ENCODE measurements around the gene PANX1.
"Not testable (repeated sequence)": the region's sequence is repeated elsewhere in the genome, so short reads cannot be mapped to it uniquely, and the experiment has no call there.

The PANX1 gene

DNA sequence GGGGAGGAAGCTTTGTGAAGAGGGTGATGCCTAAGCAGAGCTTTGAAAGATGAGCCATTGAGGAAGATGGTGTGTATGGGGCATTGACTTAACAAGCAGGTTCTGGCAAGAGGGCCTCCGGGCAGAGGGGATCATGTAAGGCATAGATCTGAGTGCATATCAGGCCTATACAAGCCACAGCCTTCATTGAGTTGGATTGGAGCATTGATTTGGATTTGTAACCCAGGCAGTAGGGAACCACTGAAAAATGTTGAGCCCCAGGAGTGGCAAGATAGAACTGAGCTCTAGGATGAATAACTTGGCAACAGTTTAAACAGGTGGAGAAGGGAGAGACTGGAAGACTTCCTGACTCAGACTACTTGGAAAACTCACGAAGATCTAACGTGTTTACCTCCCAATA lies 21.4 kb downstream of the PANX1 start:
- H3K4me3 ChIP-seq (ENCODE audit: low read length), result no peak overlapping the region
- TF ChIP-seq, protein P1, sequence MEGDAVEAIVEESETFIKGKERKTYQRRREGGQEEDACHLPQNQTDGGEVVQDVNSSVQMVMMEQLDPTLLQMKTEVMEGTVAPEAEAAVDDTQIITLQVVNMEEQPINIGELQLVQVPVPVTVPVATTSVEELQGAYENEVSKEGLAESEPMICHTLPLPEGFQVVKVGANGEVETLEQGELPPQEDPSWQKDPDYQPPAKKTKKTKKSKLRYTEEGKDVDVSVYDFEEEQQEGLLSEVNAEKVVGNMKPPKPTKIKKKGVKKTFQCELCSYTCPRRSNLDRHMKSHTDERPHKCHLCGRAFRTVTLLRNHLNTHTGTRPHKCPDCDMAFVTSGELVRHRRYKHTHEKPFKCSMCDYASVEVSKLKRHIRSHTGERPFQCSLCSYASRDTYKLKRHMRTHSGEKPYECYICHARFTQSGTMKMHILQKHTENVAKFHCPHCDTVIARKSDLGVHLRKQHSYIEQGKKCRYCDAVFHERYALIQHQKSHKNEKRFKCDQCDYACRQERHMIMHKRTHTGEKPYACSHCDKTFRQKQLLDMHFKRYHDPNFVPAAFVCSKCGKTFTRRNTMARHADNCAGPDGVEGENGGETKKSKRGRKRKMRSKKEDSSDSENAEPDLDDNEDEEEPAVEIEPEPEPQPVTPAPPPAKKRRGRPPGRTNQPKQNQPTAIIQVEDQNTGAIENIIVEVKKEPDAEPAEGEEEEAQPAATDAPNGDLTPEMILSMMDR (conservative IDR thresholded peaks at IDR 0.05; ENCODE audit: low read depth, low read length), result no peak
- DNase-seq (ENCODE audit: low read depth), result no peak

DNA sequence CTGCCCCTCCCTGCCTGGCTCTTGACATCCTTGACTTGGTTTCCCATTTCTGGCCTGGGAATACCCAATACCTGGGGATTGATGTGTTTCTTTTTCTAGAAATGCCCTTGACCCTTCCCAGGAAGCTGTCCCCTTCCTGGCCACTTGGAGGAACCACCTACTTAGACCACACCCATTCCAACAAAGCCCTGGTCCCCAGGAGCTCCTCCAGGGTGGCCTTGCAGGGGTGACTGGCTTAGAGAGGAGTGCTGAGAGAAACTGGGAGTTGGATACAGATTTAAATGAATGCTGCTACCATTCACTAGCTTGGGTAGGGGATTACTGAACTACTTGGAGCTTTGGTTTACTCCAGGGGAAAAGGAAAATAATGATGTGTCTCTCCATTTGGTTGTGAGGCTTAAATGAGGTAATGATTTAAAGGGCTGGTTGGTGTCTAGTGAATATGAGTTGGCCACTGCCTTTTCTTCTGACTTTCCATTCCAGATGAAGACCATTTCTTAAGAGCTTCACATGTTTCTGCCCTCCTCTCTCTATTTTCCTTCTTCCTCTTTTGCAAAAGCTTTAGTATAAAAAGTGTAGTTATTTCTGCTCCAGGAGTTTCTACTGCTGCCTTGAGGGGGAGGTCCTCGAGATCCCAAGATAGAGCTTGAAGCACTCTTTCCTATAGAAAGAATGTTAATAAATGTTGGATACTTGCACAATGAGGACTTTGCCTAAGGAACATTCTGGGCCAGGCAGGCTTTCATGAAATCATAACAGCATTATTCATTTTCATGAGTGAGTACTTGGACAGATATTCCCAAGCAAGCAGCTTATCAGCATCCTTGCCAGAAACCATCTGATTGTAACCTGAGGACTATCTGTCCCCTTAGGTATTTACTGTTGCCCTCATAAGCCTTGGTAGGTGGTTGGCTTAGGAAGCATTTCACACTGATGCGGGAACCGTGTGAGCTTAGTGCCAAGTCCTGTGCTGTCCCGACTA lies 22.4 kb downstream of the PANX1 start:
- H3K4me3 ChIP-seq (ENCODE audit: low read length), result no peak overlapping the region
- TF ChIP-seq, protein P1 (conservative IDR thresholded peaks at IDR 0.05; ENCODE audit: low read depth, low read length), result no peak
- no peak for DNase-seq (ENCODE audit: low read depth)

DNA sequence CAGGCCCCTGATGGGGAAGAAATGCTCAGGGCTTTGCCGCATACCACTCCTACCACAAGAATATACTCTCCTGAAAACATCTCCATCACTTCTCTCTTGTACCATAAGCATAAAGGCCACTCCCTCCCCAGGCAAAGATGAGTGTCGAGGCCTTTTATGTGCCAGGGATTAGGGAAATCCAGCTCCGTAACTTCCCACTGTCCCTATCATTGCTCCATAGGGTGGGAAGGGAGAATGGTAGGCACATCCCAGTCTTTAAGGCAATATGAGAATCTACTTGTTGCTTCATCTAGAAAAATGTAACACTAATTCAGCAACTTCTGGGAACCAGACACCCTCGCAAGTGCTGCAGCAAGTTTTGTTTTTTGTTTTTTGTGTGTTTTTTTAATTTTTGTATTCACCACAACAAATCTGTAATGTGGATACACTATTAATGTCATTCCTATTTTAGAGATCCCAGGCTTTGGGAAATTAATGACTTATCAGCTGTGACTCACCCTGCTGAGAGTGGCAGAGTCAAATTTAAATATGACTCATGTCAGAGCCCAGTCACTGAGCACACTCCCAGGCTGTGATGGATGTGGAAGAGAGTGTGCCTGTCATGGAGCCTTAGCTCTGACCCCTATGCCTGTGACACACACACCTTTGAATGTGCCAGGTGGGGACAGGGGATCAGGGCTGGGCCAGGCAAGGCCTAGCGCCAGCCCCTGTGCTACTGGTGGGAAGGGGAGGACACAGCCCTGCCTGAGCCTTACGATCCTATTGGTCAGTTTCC lies 23.4 kb downstream of the PANX1 start:
- TF ChIP-seq, protein P1 (conservative IDR thresholded peaks at IDR 0.05; ENCODE audit: low read depth, low read length), result no peak
- no peak overlapping the region for H3K4me3 ChIP-seq (ENCODE audit: low read length)
- DNase-seq (ENCODE audit: low read depth), result no peak

DNA sequence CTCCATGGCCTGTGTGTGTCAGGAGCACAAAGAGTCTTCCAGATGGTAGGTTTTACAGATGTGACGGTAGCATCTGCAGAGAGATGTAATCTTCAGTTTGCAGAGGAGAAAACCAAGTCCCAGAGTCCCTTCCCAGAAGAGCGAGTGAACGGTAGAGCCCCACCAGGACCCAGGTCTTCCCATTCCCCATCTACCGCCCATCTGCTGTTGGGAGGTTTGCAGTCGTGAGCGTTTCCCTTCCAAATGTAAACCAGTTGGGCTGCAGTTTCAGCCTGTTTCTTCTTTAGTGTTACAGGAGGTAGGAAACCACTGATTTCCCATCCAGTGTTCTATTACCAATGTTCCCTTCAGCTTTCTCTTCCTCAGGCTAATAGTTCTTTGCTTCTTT lies 24.0 kb downstream of the PANX1 start:
- H3K4me3 ChIP-seq (ENCODE audit: low read length), result no peak overlapping the region
- no peak for DNase-seq (ENCODE audit: low read depth)
- TF ChIP-seq, protein P1 (conservative IDR thresholded peaks at IDR 0.05; ENCODE audit: low read depth, low read length), result no peak

DNA sequence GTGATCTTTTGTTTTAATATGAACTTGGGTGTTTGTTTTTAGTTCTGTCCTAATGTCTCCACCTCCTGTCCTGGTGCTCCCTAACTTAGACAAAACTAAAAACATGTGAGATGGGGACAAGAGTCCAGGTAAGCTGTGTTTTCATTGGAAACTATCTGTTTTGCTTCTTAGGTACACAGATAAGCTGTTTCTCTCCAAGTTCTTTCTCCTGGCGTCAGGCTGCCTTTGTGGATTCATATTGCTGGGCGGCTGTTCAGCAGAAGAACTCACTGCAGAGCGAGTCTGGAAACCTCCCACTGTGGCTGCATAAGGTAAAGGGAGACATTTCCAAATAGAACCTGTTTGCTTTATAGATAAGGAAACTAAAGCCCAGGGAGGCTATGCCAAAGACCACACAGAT lies 24.7 kb downstream of the PANX1 start:
- TF ChIP-seq, protein P1 (conservative IDR thresholded peaks at IDR 0.05; ENCODE audit: low read depth, low read length), result no peak
- no peak for DNase-seq (ENCODE audit: low read depth)
- H3K4me3 ChIP-seq (ENCODE audit: low read length), result no peak overlapping the region

DNA sequence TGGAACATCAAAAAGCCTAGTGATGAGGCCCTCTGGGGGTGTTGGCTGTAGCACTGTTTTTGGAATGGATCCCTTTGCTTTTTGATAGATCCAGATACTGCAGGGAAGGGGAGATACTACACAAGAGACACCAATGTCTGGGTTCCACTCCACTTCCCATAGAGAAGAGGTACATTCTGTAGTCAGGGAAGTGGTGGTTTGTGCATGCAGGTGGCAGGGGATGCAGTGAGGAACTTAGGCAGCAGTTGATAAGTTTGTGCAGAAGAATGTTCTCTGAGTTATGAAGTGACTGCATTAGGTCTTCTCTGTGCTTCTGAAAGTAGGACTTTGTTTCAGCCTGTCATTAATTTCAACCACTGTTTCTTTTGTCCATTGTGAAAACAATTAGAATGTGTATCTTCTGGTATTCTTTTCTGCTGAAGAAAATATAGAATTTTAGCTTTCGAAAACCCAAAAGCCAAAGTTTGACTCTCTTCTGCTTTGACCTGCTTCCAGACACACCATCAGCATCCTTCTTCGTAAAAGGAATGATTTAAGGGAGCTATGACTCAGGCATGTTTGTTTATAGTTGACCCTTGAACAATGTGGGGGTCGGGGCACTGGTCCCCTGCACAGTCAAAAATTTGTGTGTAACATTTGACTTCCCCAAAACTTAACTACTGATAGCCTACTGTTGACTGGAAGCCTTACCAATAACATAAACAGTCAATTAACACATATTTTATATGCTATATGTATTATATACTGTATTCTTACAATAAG lies 25.6 kb downstream of the PANX1 start:
- TF ChIP-seq, protein P1 (conservative IDR thresholded peaks at IDR 0.05; ENCODE audit: low read depth, low read length), result no peak
- DNase-seq (ENCODE audit: low read depth), result no peak
- H3K4me3 ChIP-seq (ENCODE audit: low read length), result no peak overlapping the region

DNA sequence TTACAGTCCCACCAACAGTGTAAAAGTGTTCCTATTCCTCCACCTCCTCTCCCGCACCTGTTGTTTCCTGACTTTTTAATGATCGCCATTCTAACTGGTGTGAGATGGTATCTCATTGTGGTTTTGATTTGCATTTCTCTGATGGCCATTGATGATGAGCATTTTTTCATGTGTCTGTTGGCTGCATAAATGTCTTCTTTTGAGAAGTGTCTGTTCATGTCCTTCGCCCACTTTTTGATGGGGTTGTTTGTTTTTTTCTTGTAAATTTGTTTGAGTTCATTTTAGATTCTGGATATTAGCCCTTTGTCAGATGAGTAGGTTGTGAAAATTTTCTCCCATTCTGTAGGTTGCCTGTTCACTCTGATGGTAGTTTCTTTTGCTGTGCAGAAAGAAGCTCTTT lies 28.7 kb downstream of the PANX1 start:
- not testable (repeated sequence) for DNase-seq (ENCODE audit: low read depth)

More for the DNA sequence above, 28.7 kb downstream of the PANX1 start:
- not testable (repeated sequence) for H3K4me3 ChIP-seq (ENCODE audit: low read length)

All from retinal pigment epithelial cell (primary cell).